Lung (tissue), 12 donors: ENCODE results near the gene KYAT1. TPM values are rescaled to one million over a fixed set of nuclear protein-coding genes. Genes with fewer than 3 reads are reported as not detected.

Experiments
- ATAC-seq: fragments of 200-7000 bp; cut with Tn5 transposase; one replicate; pipeline ENCODE4 v1.9.1; 2020; ENCODE audit warnings: moderate number of reproducible peaks; ENCODE audit not compliant: insufficient read depth, low FRiP score
- DNase-seq, 3 donors: peaks; one replicate each; pipeline ENCODE4 v3.0.0-alpha.2; 2013 to 2017
- H3K27ac ChIP-seq, 2 donors: one replicate each; pipeline ENCODE4 v1.5.1; 2013; ENCODE audit warnings: mild to moderate bottlenecking in 2 of 2, moderate library complexity in 2 of 2, control low read depth in 1 of 2, inconsistent platforms in 1 of 2, low read depth in 1 of 2, low read length in 1 of 2
- H3K27me3 ChIP-seq, 3 donors: one replicate each; pipeline ENCODE4 v1.5.1; 2013; ENCODE audit warnings: low read length in 2 of 3; ENCODE audit not compliant: control insufficient read depth in 3 of 3, insufficient read depth in 3 of 3
- H3K36me3 ChIP-seq, 4 donors: one replicate each; pipeline ENCODE4 v1.5.1; 2013; ENCODE audit warnings: low read length in 4 of 4, mild to moderate bottlenecking in 1 of 4, moderate library complexity in 1 of 4; ENCODE audit not compliant: control insufficient read depth in 4 of 4, insufficient read depth in 4 of 4
- H3K4me1 ChIP-seq, 5 donors: one replicate each; pipeline ENCODE4 v1.5.1; 2013; ENCODE audit warnings: low read length in 5 of 5, mild to moderate bottlenecking in 2 of 5, moderate library complexity in 1 of 5; ENCODE audit not compliant: control insufficient read depth in 5 of 5, insufficient read depth in 5 of 5
- H3K4me3 ChIP-seq: one replicate; pipeline ENCODE4 v1.5.1; 2013; ENCODE audit warnings: mild to moderate bottlenecking, control low read depth, moderate library complexity
- H3K9ac ChIP-seq, 2 donors: one replicate each; pipeline ENCODE4 v1.5.1; 2013; ENCODE audit warnings: low read length in 2 of 2, control low read depth in 1 of 2; ENCODE audit not compliant: insufficient read depth in 1 of 2
- H3K9me3 ChIP-seq, 4 donors: one replicate each; pipeline ENCODE4 v1.5.1; 2013; ENCODE audit warnings: low read length in 3 of 4, mild to moderate bottlenecking in 1 of 4, moderate library complexity in 1 of 4; ENCODE audit not compliant: control insufficient read depth in 4 of 4, insufficient read depth in 3 of 4
- WGBS, 2 donors: extraction: QIAGEN DNeasy Blood & Tissue Kit; methylation state at CpG; one replicate each; pipeline ENCODE4 v1.1.7; 2013; 5-methylcytosine and 5-hydroxymethylcytosine counted together
- polyA plus RNA-seq, 2 donors: library from polyadenylated mRNA; stranded (reverse); fragments of 200-250 nt; gene quantifications; one replicate each; pipeline ENCODE4 v1.2.1, GENCODE V29; 2013
- total RNA-seq, 2 donors: library from RNA; depleted of rRNA in 1 of 2; stranded (reverse); fragments of >200 nt in 1 of 2; gene quantifications; one replicate each; pipeline ENCODE4 v1.2.1, GENCODE V29; 2014 to 2021
- TF ChIP-seq, protein P1 (sequence below): IDR thresholded peaks from 2 replicates; pipeline ENCODE4 v1.5.1; 2012; ENCODE audit warnings: mild to moderate bottlenecking; ENCODE audit errors: control extremely low read depth, extremely low read depth
- donor health status: control.
- donor health status: control.
- donor health status: Bipolar disorder and iron deficiency.
- donor health status: healthy.
- donor health status: DM: yes; HTN: yes; CAD: no.

Gene KYAT1
- total and polyA plus RNA-seq, 4 donors, result 4.5 to 7.7 (median 4.8) TPM

DNA sequence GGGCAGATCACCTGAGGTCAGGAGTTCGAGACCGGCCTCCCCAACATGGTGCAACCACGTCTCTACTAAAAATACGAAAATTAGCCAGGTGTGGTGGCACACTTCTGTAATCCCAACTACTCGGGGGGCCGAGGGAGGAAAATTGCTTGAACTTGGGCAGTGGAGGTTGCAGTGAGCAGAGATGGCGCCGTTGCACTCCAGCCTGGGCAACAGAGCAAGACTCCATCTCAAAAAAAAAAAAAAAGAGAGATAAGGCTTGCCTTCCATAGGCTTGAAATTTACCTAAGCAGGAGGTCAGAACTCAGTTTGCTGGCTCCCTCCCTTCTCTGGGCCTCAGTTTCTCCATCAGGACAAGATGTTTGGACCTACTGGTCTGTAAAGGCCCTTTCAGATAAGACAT, 53.5 kb downstream of the KYAT1 start:
- DNase-seq, result no peak
- TF ChIP-seq, protein P1, sequence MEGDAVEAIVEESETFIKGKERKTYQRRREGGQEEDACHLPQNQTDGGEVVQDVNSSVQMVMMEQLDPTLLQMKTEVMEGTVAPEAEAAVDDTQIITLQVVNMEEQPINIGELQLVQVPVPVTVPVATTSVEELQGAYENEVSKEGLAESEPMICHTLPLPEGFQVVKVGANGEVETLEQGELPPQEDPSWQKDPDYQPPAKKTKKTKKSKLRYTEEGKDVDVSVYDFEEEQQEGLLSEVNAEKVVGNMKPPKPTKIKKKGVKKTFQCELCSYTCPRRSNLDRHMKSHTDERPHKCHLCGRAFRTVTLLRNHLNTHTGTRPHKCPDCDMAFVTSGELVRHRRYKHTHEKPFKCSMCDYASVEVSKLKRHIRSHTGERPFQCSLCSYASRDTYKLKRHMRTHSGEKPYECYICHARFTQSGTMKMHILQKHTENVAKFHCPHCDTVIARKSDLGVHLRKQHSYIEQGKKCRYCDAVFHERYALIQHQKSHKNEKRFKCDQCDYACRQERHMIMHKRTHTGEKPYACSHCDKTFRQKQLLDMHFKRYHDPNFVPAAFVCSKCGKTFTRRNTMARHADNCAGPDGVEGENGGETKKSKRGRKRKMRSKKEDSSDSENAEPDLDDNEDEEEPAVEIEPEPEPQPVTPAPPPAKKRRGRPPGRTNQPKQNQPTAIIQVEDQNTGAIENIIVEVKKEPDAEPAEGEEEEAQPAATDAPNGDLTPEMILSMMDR, result no peak
- Histone ChIP-seq H3K36me3 (peaks cover 0 to 37% (median 9%) of the 10 kb centered on the region in 4 donors), H3K27ac (no peak overlapping the region), H3K27me3 (no peaks in the 10 kb centered on the region), H3K4me1 (peaks cover 0 to 12% (median 2%) of the 10 kb centered on the region in 5 donors), H3K9me3 (no peaks in the 10 kb centered on the region), H3K9ac (no peak overlapping the region), H3K4me3 (no peak overlapping the region)
- no peak for ATAC-seq
- WGBS, 2 donors, result 92 to 96% methylated on average over 8 of the region's 8 CpGs

DNA sequence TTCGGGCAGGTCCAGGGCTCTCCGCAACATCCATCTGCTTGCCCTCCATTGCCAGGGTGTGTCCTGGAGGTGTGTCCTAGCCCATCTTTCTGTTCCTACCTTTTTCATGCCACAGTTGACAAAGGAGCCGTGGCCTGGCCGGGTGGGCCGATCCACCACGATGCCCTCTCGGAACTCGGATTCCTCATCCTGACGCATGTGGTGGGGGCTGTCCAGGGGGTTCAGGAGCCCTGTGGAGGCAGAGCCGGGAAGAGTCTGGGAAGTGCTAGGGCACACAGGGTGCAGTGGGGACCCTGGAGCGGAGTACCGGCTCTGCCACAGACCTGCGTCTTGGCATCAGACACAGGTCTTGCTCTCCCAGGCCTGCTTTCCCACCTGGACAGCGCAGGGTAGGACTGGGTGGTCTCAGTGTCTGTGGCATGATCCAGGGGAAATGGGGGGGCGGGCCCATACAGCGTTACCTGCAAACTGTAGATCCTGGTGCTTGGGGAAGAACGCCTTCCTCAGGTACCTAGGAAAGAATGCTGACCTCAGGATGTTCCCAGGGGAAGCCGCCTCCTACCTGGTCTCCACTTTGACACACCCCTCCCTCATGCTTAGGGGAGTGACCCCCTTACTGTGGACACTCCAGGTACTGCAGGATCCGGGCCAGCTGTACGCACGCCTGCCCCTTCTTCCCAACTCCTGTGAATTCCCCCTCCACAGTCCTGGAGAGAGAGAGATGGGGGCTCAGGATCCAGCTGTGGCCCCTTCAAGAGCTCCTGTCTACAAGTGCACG, 55.6 kb downstream of the KYAT1 start:
- H3K4me1 ChIP-seq, result peaks cover 0 to 12% (median 2%) of the 10 kb centered on the region in 5 donors
- peaks cover 5 to 56% (median 13%) of the 10 kb centered on the region in 4 donors for H3K36me3 ChIP-seq
- ATAC-seq, result no peak

DNA sequence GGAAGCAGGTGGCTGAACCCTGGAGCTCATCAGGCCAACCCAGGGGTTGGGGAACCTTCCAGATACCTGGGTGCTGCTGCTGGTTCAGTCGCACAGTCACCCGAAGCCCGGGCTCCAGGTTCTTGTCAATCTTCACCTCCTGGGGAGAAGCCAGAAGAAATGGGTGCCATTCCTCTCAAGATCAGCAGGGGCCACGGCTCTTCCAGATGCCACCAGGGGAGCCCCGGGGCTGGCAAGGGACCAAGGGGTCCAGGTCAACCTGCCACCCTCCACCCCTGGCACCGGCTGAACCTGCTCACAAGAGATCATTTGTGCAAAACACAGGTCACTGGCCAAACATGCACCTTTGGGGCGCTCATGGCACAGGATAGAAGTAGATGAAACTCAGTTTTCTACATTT, 56.8 kb downstream of the KYAT1 start:
- Histone ChIP-seq H3K4me3 (no peak overlapping the region), H3K36me3 (peaks cover 5 to 58% (median 13%) of the 10 kb centered on the region in 4 donors), H3K9ac (no peak overlapping the region), H3K4me1 (peaks cover 0 to 8% (median 2%) of the 10 kb centered on the region in 5 donors), H3K27me3 (no peaks in the 10 kb centered on the region), H3K27ac (no peak overlapping the region), H3K9me3 (no peaks in the 10 kb centered on the region)
- no peak for DNase-seq
- TF ChIP-seq, protein P1, result no peak
- no peak for ATAC-seq
- WGBS, 2 donors, result 92 to 97% methylated on average over 7 of the region's 7 CpGs

More for the DNA sequence above, 55.6 kb downstream of the KYAT1 start:
- no peak for DNase-seq
- Histone ChIP-seq H3K9ac (no peak overlapping the region), H3K27ac (no peak overlapping the region), H3K9me3 (no peaks in the 10 kb centered on the region), H3K27me3 (no peaks in the 10 kb centered on the region), H3K4me3 (no peak overlapping the region)
- TF ChIP-seq, protein P1, result no peak
- WGBS, 2 donors, result 95% methylated on average over 22 of the region's 22 CpGs
